ENCODE measurements around the gene ALPK3.
A peak's percentile ranks its signal among the peaks of the same experiment; 100 is the strongest.
"Not testable (repeated sequence)": the region's sequence is repeated elsewhere in the genome, so short reads cannot be mapped to it uniquely, and the experiment has no call there.

ALPK3 gene

DNA sequence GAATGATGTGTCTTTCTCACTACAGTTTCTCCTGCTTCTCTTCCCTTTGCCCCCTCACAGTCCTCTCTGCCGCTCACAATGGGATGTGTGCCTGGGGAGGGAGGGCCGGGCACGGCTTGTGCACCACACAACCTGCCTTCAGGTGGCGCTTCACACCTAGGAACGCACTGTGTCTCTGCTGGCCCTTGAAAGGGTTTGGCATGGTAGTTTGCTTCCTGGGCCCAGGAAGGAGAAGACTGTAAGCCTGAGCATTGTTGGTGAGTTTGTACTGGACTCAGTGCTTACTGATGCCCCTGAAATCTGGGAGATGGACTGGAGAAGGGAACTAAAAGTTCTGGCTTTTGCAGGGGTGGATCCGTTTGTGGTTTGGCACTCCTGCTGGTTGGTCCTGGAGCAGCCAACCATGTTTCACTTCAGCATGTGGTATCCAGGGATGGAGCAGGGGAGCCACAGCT, 9.2 kb downstream of the ALPK3 start:
- no peak for DNase-seq

DNA sequence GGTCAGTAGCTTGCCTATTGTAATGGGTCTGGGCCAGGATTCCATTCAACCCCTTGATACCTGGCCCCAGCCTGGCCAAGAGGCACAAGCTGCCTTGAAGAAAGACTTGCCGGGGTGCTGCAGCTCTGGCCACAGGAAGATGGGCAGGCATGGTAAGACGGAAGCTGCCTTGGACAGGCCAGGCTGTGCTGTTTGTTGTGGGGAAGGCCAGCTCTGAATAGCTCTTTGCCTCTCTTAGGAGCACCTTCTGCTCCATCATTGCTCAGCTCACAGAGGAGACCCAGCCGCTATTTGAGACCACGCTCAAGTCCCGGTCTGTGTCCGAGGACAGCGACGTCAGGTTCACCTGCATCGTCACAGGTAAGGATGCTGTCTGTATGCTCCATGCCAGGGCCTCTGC, 10.1 kb downstream of the ALPK3 start:
- no peak for DNase-seq

DNA sequence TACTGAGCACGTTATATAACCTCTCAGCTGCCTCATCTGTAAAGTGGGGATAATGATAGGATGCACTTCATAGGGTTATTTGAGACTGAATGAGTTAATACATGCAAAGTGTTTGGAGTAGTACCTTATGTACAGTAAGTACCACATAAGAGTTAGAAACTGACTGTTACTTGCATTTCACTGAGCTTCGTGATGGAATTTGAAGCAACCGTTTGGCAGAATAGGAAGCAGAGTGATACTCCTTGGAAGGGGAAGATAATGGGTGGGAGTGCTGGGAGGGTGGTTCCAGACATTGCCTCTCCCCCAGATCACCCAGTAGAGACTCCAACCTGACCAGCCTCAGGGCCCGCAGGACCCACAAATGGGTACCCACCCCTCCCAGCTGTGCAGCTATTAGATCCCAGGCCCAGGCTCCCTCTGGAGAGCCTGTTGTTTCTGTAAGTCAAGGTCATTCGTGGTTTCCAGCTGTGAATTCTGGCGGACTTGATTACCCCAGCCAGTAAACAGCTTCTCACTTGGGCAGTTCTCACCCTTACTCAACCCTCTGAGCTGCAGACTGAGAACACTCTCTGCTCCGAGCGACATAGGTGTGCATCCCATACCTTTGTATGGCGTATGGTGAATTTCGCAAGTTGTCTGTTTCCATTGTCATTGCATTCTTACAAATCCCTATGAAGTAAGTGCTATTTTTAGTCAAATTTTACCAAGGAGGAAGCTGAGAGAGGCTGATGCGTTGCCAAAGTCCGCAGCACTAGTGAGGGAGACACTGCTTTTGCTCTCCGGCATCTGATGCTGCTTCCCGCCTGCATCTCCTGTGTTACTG, 11.1 kb downstream of the ALPK3 start:
- DNase-seq = no peak

DNA sequence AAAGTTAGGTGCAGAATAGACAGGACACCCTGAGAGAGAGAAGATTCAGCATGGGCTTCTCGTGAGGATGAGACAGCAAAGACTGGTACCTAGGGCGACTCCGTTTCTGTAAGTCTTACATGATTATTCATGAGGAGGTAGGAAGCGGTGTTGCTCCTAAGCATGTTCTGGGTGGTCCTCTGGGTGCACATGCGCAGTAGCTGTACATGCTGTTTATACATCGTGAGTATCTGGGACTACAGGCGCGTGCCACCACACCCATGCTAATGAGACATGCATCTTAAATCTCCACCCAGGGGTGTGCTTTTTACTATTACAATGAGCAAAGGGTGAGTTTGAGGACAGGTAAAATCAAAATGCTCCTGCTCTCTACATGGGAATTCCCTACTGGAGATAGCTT, 12.3 kb downstream of the ALPK3 start:
- no peak for DNase-seq

DNA sequence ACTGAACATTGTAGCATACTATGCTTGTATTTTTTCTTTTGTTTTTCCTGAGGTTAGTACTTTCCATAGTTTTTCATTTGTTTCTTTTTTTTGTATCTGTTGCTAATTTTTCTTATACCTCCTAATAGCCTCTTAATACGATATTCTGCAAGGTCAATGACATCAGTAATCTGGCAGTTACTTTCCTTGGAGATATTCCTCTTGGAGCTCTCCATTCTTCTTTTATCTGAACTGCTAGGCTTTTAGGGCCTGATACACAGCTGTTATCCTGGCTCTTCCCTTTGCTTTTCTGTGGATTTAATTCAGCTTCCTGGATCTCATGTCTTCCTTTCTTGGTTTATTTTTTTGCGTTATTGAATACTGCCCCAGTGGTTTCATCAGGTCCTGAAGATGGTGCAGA, 12.9 kb downstream of the ALPK3 start:
- DNase-seq = no peak

DNA sequence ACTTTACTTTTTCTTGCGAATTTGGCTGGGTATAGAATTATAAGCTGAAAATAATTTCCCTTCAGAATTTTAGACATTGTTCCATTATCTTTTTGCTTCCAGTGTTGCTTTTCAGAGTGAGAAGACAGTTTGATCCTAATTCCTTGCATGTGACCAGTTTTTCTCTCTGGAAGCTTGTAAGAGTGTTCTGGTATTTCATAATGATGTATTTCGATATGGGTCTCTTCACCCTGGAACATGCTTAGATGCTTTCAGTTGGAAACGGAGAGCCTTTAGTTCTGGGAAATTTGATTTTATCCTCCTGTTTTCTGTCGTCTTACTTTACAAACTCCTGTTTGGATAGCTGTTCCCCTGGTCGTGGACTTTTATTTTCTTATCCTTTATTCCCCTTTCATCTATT, 13.9 kb downstream of the ALPK3 start:
- no peak for DNase-seq

DNA sequence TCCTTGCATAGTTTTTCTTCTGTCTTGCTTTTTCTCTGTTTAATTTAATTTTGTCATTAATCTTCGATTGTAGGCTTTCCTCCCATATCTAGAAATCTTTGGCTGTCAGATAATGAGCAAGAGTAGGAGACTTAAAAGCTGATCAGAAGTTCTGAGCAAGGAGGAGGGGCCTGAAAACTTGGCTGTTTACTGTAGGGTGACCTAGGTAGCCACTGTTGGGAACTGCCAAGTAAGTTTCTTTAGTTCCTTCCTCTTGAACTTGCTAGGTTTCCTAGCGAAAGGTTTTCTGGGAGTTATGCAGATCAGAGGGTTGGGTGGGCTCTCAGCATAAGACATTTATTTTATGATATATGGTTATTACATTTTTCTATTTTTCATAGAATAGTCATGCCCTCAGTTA, 14.5 kb downstream of the ALPK3 start:
- DNase-seq = no peak

DNA sequence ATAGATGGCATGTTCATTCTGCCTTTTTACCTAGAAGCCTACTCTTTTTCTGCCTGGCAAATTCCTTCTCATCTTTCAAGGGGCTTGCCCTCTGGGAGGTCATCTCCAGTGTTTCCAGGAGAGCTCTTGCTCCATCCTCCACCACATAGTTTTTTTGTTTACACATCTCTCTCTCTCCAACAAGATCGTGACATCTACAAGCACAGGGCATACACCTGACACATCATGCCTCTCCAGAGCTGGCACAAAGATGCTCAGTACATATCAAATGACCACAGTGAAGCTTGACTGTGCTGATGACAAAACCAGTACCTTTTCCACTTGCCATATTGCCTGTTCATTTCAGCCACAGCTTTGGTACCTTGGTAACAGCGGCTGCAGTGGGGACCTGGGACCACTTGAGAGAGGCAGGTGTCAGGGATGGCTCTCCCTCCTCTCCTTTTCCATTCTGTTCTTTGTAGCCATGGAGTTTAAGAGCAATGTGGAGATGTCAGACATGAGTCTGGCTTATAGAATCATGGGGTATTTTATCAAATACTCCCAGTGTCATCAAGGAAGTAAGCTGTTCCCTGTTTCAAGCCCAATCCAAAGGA, 15.4 kb downstream of the ALPK3 start:
- DNase-seq = peak; percentile 38

DNA sequence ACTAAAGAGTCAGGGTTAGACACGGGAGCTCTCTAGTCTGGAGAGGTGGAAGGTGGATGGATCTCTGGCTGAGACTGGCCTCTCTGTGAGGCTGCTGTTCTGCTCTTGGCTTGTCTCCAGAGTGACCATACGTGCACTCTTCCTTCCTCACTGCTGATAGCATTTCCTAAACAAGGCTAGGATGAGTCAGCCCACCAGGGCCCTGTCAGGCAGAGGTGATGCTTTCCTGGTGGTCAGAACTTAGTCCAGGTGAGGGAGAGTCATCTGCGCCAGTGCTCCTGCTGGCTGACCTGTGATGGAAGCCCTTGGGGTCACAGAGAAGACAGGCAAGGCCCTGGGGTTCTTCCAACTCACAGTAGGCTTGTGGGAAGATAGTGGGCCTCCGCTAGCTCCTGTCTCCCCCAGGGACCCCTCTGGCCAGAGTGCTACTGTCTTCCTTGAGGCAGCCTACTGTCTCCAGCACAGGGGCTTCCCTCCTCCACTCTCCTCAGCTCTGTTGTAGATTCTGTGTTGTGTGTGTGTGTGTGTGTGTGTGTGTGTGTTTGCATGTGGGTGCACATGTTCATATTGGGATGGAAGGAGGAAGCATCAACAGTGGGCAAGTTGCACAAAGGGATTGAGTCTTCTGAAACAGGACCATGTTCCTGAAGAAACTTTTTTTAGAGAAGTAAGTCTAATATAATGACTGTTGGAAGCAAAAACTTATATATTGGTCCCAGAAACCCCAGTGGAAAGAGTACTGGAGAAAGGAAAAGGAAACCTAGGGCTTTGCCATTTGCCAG, 16.5 kb downstream of the ALPK3 start:
- no peak for DNase-seq

DNA sequence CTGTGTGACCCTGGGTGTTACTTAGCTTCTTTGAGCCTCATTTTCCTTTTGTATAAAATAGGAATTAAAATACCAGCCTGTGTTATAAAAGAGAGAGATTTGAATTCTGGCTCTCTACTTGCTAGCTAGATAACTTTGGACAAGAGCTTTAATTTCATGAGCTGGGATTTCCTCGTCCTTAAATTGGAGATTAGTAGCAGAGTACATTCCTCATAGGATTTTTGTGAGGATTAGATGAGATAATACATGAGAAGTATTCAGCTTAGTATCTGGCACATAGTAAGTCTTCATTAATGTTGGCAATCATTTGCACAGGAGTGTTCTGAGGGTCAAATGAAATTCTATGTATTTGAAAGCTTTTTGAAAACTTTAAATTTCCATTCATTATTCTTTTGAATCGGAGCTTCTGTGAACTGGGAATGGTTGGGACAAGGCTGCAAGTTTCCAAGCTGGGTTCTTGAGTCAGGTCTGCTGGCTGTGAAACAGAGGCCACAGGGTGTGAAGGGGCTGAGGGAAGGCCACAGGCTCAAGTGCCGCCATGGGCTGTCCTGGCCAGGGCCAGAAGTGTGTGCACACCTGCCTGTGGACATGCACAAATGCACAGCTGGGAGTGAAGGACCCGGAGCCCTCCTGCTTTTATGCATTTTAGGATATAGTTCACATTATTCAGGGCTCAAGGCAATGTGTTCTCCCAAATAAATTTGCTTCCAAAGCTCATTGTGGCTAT, 17.2 kb downstream of the ALPK3 start:
- no peak for DNase-seq

DNA sequence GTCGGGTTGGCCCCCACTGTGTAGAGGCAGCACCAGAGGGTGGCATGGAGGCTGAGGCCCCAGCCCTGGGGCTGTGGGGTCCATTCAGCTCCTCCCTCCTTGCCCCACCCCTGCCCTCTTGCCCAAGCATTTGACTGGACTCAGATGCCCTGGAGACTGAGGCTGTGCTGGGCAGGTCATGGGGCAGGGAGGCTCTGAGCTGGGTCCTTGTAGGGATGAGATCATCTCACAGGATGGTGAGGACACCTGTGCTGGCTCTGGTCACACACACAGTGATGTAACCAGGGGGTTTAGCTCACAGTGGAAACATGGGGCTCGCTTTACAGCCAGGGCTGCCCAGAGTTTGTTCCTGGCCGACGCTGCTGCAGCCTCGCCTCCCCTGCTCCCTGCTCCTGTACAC, 17.8 kb downstream of the ALPK3 start:
- DNase-seq = peak; percentile 1

DNA sequence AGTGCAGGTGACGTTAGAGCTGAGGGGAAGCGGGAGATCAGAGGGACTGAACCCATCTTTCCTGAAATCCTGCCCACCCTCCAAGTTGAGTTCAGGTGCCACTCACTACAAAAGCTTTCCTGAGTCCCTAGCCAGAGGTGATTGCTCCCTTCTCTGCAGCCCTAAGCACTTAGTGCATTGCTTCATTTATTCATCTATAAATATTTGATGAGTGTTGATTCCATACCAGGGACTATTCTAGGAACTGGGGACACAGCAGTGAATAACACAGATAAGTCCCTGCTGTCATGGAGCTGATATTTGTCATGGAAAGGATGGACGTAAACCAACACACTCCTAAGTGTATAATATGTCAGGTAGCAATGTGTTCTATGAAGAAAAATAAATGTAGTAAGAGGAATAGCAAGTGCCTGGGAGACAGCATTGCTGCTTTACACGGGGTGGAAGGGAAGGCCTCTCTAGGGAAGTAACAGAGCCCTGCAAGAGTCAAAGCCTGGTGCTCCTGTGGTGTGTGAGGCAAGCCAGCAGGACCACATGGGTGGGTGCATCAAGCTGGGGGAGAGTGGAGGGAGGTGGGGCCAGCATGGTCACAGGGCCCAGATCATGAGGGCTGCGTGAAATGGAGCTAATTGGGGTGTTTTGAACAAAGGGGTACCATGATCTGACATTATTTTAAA, 18.6 kb downstream of the ALPK3 start:
- no peak for DNase-seq

DNA sequence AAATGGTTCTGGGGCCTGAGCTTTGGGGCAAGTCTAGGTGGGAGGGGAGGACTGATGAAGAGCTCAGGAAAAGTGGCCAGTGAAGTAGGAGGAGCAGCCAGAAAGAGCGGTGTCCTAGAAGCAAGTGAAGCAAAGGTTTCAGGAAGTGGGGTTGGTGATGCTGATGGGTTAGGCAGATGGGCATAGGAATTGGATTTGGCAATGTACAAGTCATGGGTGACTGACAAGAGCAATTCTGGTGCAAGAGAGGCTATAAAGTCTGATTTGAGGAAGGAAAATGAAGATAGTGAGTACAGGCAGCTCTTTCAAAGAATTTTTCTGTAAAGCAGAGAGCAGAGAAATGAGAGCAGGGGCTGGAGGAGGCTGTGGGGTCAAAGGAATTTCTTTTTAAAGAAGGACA, 19.7 kb downstream of the ALPK3 start:
- no peak for DNase-seq

DNA sequence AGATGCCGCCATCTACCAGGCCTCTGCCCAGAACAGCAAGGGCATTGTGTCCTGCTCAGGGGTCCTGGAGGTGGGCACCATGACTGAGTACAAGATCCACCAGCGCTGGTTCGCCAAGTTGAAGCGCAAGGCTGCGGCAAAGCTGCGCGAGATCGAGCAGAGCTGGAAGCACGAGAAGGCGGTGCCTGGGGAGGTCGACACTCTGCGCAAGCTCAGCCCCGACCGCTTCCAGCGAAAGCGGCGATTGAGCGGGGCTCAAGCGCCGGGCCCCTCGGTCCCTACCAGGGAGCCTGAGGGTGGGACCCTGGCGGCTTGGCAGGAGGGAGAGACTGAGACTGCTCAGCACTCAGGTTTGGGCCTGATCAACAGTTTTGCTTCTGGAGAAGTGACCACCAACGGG, 22.6 kb downstream of the ALPK3 start:
- no peak for DNase-seq

DNA sequence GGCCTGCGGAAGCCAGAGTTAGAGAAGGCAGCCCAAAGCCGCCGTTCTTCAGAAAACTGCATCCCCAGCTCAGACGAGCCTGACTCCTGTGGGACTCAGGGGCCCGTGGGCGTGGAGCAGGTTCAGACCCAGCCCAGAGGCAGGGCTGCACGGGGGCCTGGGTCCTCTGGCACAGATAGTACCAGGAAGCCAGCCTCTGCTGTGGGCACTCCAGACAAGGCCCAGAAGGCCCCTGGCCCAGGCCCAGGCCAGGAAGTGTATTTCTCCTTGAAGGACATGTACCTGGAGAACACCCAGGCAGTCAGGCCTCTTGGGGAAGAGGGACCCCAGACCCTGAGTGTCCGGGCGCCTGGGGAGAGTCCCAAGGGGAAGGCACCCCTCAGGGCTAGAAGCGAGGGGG, 23.1 kb downstream of the ALPK3 start:
- DNase-seq = no peak

DNA sequence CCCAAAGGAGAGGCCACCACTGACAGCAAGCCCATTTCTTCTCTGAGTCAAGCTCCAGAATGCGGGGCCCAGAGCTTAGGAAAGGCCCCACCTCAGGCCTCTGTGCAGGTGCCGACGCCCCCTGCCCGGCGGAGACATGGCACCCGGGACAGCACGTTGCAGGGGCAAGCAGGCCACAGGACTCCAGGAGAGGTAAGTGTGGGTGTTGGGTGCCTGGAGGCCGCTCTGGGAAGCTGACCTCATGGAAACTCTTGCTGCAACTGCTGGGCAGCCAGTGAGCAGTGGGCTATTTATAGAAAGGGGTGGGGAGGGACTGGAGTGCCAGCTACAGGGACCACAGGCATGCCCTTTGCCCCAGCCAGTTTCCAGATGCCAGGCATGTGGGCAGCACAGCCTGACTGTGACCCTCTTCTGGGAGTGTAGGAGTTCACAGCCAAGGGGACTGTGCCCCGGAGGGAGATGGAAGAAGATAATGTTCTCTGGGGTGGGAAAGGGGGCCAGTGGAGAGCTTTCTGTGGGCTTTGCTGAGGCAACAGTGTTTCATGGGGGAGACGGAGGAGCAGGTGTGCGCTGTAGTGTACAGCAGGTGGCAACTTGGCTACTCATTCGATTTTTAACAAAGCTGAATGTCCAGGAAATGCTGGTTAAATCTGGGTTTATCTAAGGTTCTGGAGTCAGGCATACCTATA, 23.7 kb downstream of the ALPK3 start:
- peak; percentile 19 for DNase-seq

DNA sequence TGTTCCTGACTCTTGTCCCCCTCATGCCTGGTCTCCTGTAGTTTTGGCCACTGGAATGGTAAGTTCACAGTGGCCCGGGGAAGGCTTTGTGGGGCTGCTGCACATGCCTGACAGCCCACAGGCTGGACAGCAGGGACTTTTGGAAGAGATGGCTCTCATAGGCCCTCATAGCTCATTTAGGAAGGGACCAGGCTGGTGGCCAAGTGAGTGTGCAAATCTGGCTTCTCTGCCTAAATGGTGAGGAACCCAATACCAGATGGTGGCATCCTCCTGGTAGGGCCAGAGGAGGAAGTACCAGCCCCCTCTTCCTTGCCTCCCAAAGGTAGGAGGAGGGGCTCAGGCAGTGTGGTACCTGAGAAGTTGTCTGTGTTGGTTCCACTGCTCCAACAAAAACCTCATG, 25.6 kb downstream of the ALPK3 start:
- no peak for DNase-seq

DNA sequence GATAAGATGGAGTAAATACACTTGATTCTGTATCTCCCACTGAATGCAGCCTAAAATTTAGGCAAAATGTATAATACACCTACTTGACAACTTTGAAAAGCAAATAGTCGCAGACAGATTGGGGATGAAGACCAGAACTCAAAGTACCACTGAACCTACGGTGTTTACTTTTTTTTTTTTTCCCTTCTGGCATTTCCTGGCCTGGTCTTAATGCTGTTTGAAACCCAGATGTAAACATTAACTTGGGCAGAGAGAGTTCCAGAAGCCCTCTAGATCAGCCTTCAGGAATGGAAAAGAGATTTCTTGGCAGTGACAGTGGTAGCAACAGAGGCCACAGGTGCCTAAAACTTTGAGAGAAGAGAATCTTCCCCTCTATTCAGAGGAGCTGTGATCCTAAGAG, 27.8 kb downstream of the ALPK3 start:
- DNase-seq = no peak

DNA sequence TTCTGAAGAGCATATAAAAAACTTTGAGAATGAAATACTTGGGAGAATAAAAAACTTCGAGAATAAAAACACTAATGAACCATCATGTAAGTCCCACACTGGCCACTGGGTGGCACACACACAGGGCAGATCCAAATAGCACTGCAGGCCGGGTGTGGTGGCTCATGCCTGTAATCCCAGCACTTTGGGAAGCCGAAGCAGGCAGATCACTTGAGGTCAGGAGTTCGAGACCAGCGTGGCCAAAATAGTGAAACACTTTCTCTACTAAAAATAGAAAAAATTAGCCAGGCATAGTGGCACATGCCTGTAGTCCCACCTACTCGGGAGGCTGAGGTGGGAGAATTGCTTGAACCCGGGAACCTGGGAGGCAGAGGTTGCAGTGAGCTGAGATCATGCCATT, 28.5 kb downstream of the ALPK3 start:
- DNase-seq = not testable (repeated sequence)

DNA sequence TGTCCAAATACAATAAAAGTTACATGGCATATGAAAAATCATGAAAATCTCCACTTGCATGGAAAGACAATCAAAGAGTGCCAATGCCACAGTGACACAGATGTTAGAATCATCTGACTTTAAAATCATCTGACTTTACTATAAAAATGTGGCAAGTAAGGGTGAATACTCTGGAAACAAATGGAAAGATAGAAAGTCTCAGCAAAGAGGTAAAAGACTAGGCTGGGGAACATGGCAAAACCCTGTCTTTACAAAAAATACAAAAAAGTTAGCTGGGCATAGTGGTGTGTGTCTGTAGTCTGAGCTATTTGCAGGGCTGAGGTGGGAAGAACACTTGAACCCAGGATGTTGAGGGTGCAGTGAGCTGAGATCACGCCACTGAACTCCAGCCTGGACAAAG, 29.1 kb downstream of the ALPK3 start:
- DNase-seq = no peak

DNA sequence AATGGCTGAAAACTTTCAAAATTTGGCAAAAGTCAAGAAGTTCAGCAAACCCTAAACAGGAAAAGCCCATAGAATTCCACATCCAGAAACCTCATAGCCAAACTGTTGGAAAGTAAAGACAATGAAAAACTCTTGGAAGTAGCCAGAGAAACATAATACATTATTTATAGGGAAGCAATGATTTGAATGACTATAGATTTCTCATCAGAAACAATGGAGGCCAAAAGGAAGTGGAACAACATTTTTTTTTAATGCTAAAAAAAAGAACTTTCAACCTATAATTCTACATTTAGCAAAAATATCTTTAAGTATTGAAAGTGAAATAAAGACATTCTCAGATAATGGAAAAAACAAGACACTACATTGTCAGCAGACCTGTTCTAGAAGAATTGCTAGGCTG, 30.2 kb downstream of the ALPK3 start:
- DNase-seq = no peak

DNA sequence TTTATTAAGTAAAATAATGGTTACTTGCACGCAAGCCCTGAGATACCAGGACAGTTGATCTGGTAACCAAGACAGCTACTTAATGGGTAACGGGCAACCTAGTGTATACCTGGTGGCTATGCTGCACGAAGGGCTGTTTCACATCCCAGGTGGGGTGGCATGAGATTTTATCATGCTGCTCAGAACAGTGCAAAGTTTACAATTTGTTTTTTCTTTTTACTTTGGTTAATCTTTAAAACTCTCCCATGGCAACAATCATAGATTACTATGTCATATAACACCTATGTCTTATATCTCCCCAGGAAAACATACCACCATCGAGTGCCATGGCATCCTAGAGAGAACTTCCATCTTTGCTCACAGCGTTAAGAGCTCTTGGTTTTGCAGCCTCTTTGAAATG, 35.1 kb downstream of the ALPK3 start:
- no peak for DNase-seq
